Measurements from ENCODE around the gene STK32C. TPM values are rescaled to one million over a fixed set of nuclear protein-coding genes. Genes with fewer than 3 reads are reported as not detected.

STK32C gene
- total RNA-seq, 1 experiment from 2014 or later = 20.7 TPM

DNA sequence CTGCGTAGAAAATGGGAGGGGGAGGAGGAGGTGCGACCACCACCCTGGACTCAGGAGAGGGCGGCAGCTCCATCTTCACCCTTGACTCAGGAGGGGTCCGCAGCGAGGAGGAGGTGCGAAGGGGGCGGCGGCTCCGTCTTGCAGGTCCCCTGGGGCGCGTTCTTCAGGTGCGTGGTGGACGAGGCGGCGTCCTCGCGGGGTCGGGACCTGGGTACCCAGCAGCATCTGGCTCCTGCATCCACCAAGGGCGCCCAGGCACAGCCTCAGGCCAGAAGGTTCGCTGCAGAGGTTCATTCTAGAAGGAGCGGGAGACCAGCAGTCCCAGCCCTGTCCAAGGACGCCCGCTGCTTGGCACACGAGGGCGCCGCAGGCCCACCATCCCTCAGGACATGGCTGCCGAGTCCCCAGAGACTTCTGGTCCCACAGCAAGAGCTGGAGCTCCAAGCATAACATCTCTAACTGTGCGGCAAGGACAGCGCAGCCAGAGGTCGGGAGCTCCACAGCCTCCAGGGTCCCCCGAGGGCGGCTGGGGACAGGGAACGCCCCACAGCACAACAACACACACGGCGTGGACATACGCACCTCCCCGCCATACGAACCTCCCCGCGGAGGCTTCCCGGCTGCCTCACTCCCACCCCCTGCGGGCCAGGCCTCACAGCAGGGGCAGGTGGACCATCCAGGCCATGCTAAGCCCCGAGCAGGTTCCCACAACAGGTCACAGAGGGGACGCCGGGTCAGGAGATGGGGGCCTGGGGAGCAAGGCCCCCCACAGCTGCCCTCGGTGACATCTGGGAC is 137.8 kb downstream of the STK32C start:
- Mint-ChIP-seq H3K27me3 (ENCODE audit: insufficient read depth, unreplicated experiment) (peaks cover 26% of the 10 kb centered on the region), H3K27ac (ENCODE audit: low read depth, unreplicated experiment) (no peak overlapping the region), H3K9me3 (ENCODE audit: unreplicated experiment) (peaks cover 7% of the 10 kb centered on the region), H3K36me3 (ENCODE audit: insufficient read depth, unreplicated experiment) (no peaks in the 10 kb centered on the region), H3K4me3 (ENCODE audit: unreplicated experiment) (no peak overlapping the region), H3K4me1 (ENCODE audit: insufficient read depth, unreplicated experiment) (no peaks in the 10 kb centered on the region)
- DNase-seq (ENCODE audit: unreplicated experiment) = no peak
- BruUV-seq (replicated peaks) = no TSS peak
- intact Hi-C loops (cut with micrococcal nuclease) = no loop called here
- ChIA-PET CTCF (no interaction called here), POLR2A (no interaction called here)
- TF ChIP-seq, protein P1, sequence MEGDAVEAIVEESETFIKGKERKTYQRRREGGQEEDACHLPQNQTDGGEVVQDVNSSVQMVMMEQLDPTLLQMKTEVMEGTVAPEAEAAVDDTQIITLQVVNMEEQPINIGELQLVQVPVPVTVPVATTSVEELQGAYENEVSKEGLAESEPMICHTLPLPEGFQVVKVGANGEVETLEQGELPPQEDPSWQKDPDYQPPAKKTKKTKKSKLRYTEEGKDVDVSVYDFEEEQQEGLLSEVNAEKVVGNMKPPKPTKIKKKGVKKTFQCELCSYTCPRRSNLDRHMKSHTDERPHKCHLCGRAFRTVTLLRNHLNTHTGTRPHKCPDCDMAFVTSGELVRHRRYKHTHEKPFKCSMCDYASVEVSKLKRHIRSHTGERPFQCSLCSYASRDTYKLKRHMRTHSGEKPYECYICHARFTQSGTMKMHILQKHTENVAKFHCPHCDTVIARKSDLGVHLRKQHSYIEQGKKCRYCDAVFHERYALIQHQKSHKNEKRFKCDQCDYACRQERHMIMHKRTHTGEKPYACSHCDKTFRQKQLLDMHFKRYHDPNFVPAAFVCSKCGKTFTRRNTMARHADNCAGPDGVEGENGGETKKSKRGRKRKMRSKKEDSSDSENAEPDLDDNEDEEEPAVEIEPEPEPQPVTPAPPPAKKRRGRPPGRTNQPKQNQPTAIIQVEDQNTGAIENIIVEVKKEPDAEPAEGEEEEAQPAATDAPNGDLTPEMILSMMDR (IDR thresholded peaks at IDR 0.05; ENCODE audit: unreplicated experiment) = no peak

DNA sequence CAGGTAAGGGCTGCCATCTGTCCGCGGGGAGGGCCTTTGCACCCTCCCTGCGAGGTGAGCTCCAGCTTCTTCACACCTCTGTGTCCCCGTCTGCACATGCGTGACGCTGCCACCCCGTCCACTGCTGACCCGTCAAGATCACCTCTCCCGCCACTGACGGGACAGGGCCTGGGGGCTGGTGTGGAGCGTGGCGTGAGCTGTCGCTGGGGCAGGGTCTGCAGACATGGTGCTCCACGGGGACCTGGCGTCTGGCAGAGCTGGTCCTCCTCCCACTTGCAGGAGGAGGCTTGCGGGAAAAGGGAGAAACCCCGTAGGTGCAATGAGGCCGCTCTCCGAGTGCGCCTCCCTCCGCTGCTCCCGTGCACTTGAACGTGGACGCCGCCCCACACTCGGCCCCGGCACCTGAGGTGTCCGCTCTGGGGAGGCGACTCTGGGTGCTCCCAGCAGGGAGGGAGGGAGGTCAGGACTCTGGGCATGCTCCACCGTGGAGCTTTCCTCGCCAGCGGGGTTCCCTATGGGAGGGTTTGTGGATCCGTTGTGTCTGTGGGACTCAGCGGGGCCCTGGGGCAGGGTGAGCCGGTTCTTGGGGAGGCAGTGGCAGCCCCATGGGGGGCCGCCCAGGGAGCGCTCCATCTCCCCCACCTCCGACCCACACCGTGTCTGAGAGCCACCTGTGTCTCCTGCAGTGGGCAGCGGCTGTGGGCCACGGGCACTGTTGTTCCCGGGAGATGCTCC is 138.6 kb downstream of the STK32C start:
- DNase-seq (ENCODE audit: unreplicated experiment) = no peak
- POLR2A ChIA-PET = no interaction called here
- intact Hi-C loops (cut with micrococcal nuclease) = no loop called here
- no peak overlapping the region for H3K27ac Mint-ChIP-seq (ENCODE audit: low read depth, unreplicated experiment)
- H3K36me3 Mint-ChIP-seq (ENCODE audit: insufficient read depth, unreplicated experiment) = no peaks in the 10 kb centered on the region
- no TSS peak for BruUV-seq (replicated peaks)
- H3K27me3 Mint-ChIP-seq (ENCODE audit: insufficient read depth, unreplicated experiment) = peaks cover 26% of the 10 kb centered on the region
- H3K4me3 Mint-ChIP-seq (ENCODE audit: unreplicated experiment) = no peak overlapping the region
- peaks cover 7% of the 10 kb centered on the region for H3K9me3 Mint-ChIP-seq (ENCODE audit: unreplicated experiment)
- H3K4me1 Mint-ChIP-seq (ENCODE audit: insufficient read depth, unreplicated experiment) = no peaks in the 10 kb centered on the region
- CTCF ChIA-PET = interaction anchor here (1.5 kb wide), 1 partner anchor 26 kb away, joined by 3 read pairs; no protein-coding TSS in a partner anchor
- TF ChIP-seq, protein P1 (IDR thresholded peaks at IDR 0.05; ENCODE audit: unreplicated experiment) = no peak

DNA sequence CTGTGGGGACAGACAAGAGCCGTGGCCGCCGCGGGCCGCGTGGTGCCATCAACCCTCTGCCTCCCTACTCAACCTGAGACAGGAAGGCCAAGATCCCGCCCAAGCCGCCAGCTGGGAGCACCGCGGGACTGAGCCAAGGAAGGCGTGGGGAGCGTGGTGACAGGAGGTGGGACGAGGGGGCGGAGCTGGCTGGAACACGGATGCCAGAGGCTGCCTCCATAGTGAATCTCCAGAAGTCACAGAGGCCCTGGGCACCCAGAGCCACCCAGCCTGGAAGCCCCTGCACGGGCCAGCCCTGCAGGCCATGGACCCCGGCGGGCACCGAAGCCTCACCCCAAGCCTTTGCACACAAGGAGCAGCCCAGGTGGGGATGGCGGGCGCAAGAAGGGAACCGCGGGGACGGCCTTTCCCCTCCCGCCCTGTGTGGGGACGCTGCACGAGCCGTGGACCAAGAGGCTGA is 139.1 kb downstream of the STK32C start:
- Mint-ChIP-seq H3K4me1 (ENCODE audit: insufficient read depth, unreplicated experiment) (no peaks in the 10 kb centered on the region), H3K36me3 (ENCODE audit: insufficient read depth, unreplicated experiment) (no peaks in the 10 kb centered on the region), H3K27ac (ENCODE audit: low read depth, unreplicated experiment) (no peak overlapping the region), H3K9me3 (ENCODE audit: unreplicated experiment) (peaks cover 5% of the 10 kb centered on the region), H3K27me3 (ENCODE audit: insufficient read depth, unreplicated experiment) (peaks cover 26% of the 10 kb centered on the region), H3K4me3 (ENCODE audit: unreplicated experiment) (no peak overlapping the region)
- no peak for DNase-seq (ENCODE audit: unreplicated experiment)
- ChIA-PET CTCF (interaction anchor here (0.6 to 1.5 kb wide), 2 partner anchors 26 to 432 kb away, joined by 3 read pairs; no protein-coding TSS in a partner anchor), POLR2A (no interaction called here)
- intact Hi-C loops (cut with micrococcal nuclease) = no loop called here
- TF ChIP-seq, protein P1 (IDR thresholded peaks at IDR 0.05; ENCODE audit: unreplicated experiment) = no peak
- no TSS peak for BruUV-seq (replicated peaks)

DNA sequence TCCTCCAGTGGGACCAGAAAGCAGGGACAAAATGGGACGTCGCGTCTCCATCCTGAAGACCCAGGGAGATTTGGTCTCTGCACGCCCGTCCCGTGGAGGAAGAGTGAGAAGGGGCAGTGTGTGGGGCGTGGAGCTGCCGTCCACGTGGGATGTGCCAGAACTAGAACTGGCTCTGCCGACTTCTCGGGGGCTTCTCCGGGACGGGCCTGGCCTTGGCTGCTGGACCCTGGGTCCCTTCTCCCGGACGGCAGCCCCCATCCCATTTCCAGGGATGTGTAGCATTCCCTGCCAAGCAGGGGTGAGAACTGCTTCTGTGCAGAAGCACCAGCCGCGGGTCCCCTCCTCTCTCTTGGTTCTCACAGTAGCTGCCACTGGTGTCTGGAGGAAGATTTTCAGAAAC is 139.8 kb downstream of the STK32C start:
- TF ChIP-seq, protein P1 (IDR thresholded peaks at IDR 0.05; ENCODE audit: unreplicated experiment) = no peak
- Mint-ChIP-seq H3K36me3 (ENCODE audit: insufficient read depth, unreplicated experiment) (no peaks in the 10 kb centered on the region), H3K4me1 (ENCODE audit: insufficient read depth, unreplicated experiment) (no peaks in the 10 kb centered on the region), H3K27ac (ENCODE audit: low read depth, unreplicated experiment) (no peak overlapping the region), H3K4me3 (ENCODE audit: unreplicated experiment) (no peak overlapping the region), H3K27me3 (ENCODE audit: insufficient read depth, unreplicated experiment) (peaks cover 24% of the 10 kb centered on the region), H3K9me3 (ENCODE audit: unreplicated experiment) (no peaks in the 10 kb centered on the region)
- ChIA-PET POLR2A (no interaction called here), CTCF (interaction anchor here (0.6 to 1.5 kb wide), 2 partner anchors 25 to 432 kb away, joined by 3 read pairs; no protein-coding TSS in a partner anchor)
- no peak for DNase-seq (ENCODE audit: unreplicated experiment)
- intact Hi-C loops (cut with micrococcal nuclease) = no loop called here
- no TSS peak for BruUV-seq (replicated peaks)
